GM10266 (cell line): ENCODE data around the gene RTN3.
"Not testable (repeated sequence)": the region's sequence is repeated elsewhere in the genome, so short reads cannot be mapped to it uniquely, and the experiment has no call there.

ENCODE experiments used
- DNase-seq: peaks from one replicate; pipeline ENCODE4 v3.0.0; 2012; ENCODE audit errors: extremely low spot score
- CTCF ChIP-seq: IDR thresholded peaks from 2 replicates; pipeline ENCODE4 v1.5.1; 2012; ENCODE audit warnings: mild to moderate bottlenecking, low read depth; ENCODE audit not compliant: control insufficient read depth, insufficient read depth; ENCODE audit errors: missing control alignments

The RTN3 gene

GRCh38 chr11:63683133-63683991 is 2.1 kb downstream of the RTN3 start:
- TF ChIP-seq CTCF = no peak
- DNase-seq = no peak

- DNase-seq = not testable (repeated sequence)
Measured at GRCh38 chr11:63685158-63685721, 3.9 kb downstream of the RTN3 start.

- DNase-seq = no peak
- TF ChIP-seq CTCF = no peak
Measured at GRCh38 chr11:63686926-63687325, 5.6 kb downstream of the RTN3 start.

- no peak for TF ChIP-seq CTCF
- DNase-seq = no peak
Measured at GRCh38 chr11:63687845-63688244, 6.5 kb downstream of the RTN3 start.

- DNase-seq = no peak
- no peak for TF ChIP-seq CTCF
Measured at GRCh38 chr11:63694596-63694995, 13.3 kb downstream of the RTN3 start.

- TF ChIP-seq CTCF = no peak
- DNase-seq = no peak
Measured at GRCh38 chr11:63698976-63699733, 17.9 kb downstream of the RTN3 start.

- TF ChIP-seq CTCF = no peak
- DNase-seq = no peak
Measured at GRCh38 chr11:63699896-63700295, 18.6 kb downstream of the RTN3 start.
